Sciatic nerve (tissue), 2 donors: ENCODE results near the gene NSDHL. TPM values are rescaled to one million over a fixed set of nuclear protein-coding genes. Genes with fewer than 3 reads are reported as not detected.
"Not testable (repeated sequence)": the region's sequence is repeated elsewhere in the genome, so short reads cannot be mapped to it uniquely, and the experiment has no call there.

ENCODE experiments used
- ATAC-seq: fragments of 200-7000 bp; cut with Tn5 transposase; one replicate; pipeline ENCODE4 v1.9.1; 2020; ENCODE audit warnings: mild to moderate bottlenecking, moderate library complexity
- DNase-seq: peaks from one replicate; pipeline ENCODE4 v3.0.0-alpha.2; 2020; ENCODE audit warnings: low spot score
- intact Hi-C: fragments of 100-400 bp; cut with DNase I; formaldehyde crosslinking; loops from one replicate; pipeline ENCODE4 v1.14.2; 2022
- total RNA-seq: library from RNA; stranded (reverse); fragmentation: NEBNext Ultra II Directional; extraction: Animal tissue kit (Norgen Biotek cat#: 25700); gene quantifications from one replicate; pipeline ENCODE4 v1.2.1, GENCODE V29; 2021
- donor health status: DM: no; HTN: no; CAD: no.
- donor health status: DM: no; HTN: no; CAD: no.

NSDHL gene
- total RNA-seq: 18.0 TPM

- DNase-seq (peak; percentile 97), ATAC-seq (peak; percentile 100)
- intact Hi-C loops: no loop called here
Observed at GRCh38 chrX:152830312-152831305, at the start of gene NSDHL, which contains the start of gene CETN2. TSS of gene NSDHL (plus strand) at chrX:152831063. CDS start at chrX:152846325, 15,262 bp downstream. TSS of gene CETN2 (minus strand) at chrX:152830757. CDS start at chrX:152830710, 47 bp downstream.

- intact Hi-C loops, DNase-seq, ATAC-seq: not testable (repeated sequence)
Observed at GRCh38 chrX:152787062-152787461, 43.8 kb upstream of the NSDHL start.

GRCh38 chrX:152798945-152799344, 31.9 kb upstream of the NSDHL start:
- DNase-seq (no peak), ATAC-seq (no peak)
- intact Hi-C loops: no loop called here

- intact Hi-C loops: no loop called here
- ATAC-seq (no peak), DNase-seq (no peak)
Observed at GRCh38 chrX:152806035-152806434, 24.8 kb upstream of the NSDHL start.

- no peak for DNase-seq
- intact Hi-C loops: no loop called here
- ATAC-seq: no peak
Observed at GRCh38 chrX:152810403-152810802, 20.5 kb upstream of the NSDHL start.

GRCh38 chrX:152813206-152813605, 17.7 kb upstream of the NSDHL start:
- no peak for ATAC-seq
- DNase-seq: no peak
- intact Hi-C loops: no loop called here

GRCh38 chrX:152814048-152814447, 16.8 kb upstream of the NSDHL start:
- no peak for DNase-seq
- intact Hi-C loops: no loop called here
- ATAC-seq: no peak

GRCh38 chrX:152817078-152817764, 13.6 kb upstream of the NSDHL start:
- no peak for DNase-seq
- ATAC-seq: no peak
- intact Hi-C loops: no loop called here

GRCh38 chrX:152818356-152818755, 12.5 kb upstream of the NSDHL start:
- ATAC-seq (no peak), DNase-seq (no peak)
- intact Hi-C loops: no loop called here

- ATAC-seq: no peak
- DNase-seq: no peak
- intact Hi-C loops: no loop called here
Observed at GRCh38 chrX:152819266-152819665, 11.6 kb upstream of the NSDHL start.

GRCh38 chrX:152819732-152820131, 11.1 kb upstream of the NSDHL start:
- DNase-seq (no peak), ATAC-seq (no peak)
- intact Hi-C loops: loop anchor here (10.0 kb wide), 1 partner anchor 175 kb away; no protein-coding TSS in a partner anchor

GRCh38 chrX:152821145-152821765, 9.6 kb upstream of the NSDHL start:
- ATAC-seq: no peak
- intact Hi-C loops: loop anchor here (10.0 kb wide), 1 partner anchor 176 kb away; no protein-coding TSS in a partner anchor
- no peak for DNase-seq

- intact Hi-C loops: loop anchor here (10.0 kb wide), 1 partner anchor 178 kb away; no protein-coding TSS in a partner anchor
- ATAC-seq (no peak), DNase-seq (no peak)
Observed at GRCh38 chrX:152822383-152823086, 8.3 kb upstream of the NSDHL start.

- DNase-seq: no peak
- intact Hi-C loops: loop anchor here (10.0 kb wide), 1 partner anchor 179 kb away; no protein-coding TSS in a partner anchor
- ATAC-seq: no peak
Observed at GRCh38 chrX:152823657-152824056, 7.2 kb upstream of the NSDHL start.

GRCh38 chrX:152824841-152825374, 6.0 kb upstream of the NSDHL start:
- DNase-seq: no peak
- intact Hi-C loops: loop anchor here (10.0 kb wide), 1 partner anchor 180 kb away; no protein-coding TSS in a partner anchor

GRCh38 chrX:152831391-152831790, 528 bp downstream of the NSDHL start:
- no peak for ATAC-seq
- intact Hi-C loops: no loop called here
- no peak for DNase-seq

More at GRCh38 chrX:152824841-152825374, 6.0 kb upstream of the NSDHL start:
- ATAC-seq: no peak

GRCh38 chrX:152832520-152832919, 1.7 kb downstream of the NSDHL start:
- DNase-seq (no peak), ATAC-seq (no peak)
- intact Hi-C loops: no loop called here

- intact Hi-C loops: no loop called here
- no peak for DNase-seq
- ATAC-seq: no peak
Observed at GRCh38 chrX:152833378-152833777, 2.5 kb downstream of the NSDHL start.
